Measurements from ENCODE around the gene BRD4. TPM values are rescaled to one million over a fixed set of nuclear protein-coding genes. Genes with fewer than 3 reads are reported as not detected.

Gene BRD4
- total and polyA plus RNA-seq, 2 donors (not counting 3 experiments of a cell fraction or from before 2014, with no cell fraction given): 14.9 to 125 TPM

DNA sequence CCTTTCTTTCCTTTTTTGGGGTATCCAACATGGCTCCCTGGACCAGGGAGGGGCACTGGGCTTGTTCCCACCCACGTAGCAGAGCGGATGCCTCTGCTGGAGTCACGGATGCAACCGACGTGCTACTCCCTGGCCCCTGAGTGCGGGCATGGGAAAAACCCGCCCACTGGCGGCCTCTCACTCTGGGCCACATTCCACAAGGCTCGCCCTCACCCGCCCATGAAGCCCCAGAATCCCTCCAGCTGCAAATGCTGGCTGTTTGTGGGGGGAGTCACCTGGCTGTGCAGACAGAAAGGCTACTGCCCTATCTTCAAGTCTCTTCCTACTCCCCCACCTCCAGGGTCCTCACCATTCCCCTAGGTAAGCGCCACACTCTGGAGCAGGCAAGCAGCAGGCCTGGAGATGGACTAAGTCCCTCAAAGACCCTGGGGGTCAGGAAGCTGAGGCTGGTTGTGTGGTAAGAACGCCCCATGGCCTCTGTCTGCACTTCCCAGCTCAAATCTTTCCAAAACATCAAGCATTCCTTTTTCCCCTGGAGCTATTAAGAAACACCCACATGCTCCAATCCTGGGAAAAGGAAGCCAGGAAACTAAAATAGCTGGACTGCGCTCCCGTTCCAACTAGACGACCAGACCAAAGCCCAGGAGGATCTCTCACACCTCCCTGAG, 82.2 kb downstream of the BRD4 start:
- H3K9me3 ChIP-seq (replicated peaks; ENCODE audit: control insufficient read depth, insufficient read depth, low read length): no peaks in the 10 kb centered on the region
- dilution Hi-C loops (cut with MboI; ENCODE audit: extremely low pct_ligation_motif_present, low sequenced_read_pairs): no loop called here
- TF ChIP-seq POLR2AphosphoS5 (IDR thresholded peaks at IDR 0.05; ENCODE audit: insufficient read depth, low read depth, low read length): no peak
- TF ChIP-seq, protein P1, sequence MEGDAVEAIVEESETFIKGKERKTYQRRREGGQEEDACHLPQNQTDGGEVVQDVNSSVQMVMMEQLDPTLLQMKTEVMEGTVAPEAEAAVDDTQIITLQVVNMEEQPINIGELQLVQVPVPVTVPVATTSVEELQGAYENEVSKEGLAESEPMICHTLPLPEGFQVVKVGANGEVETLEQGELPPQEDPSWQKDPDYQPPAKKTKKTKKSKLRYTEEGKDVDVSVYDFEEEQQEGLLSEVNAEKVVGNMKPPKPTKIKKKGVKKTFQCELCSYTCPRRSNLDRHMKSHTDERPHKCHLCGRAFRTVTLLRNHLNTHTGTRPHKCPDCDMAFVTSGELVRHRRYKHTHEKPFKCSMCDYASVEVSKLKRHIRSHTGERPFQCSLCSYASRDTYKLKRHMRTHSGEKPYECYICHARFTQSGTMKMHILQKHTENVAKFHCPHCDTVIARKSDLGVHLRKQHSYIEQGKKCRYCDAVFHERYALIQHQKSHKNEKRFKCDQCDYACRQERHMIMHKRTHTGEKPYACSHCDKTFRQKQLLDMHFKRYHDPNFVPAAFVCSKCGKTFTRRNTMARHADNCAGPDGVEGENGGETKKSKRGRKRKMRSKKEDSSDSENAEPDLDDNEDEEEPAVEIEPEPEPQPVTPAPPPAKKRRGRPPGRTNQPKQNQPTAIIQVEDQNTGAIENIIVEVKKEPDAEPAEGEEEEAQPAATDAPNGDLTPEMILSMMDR (IDR thresholded peaks at IDR 0.05; ENCODE audit: extremely low read depth in 1 of 2, insufficient read depth in 1 of 2, low read depth in 1 of 2, low read length in 2 of 2): peak in 1 of 2 donors; percentile 4
- peak overlapping the region; percentile 84 for H3K27ac ChIP-seq (ENCODE audit: insufficient read depth, low read depth, low read length)
- DNase-seq (ENCODE audit: low read depth, low spot score): peak; percentile 75
- no peak overlapping the region for H2AFZ ChIP-seq (ENCODE audit: low read depth, low read length)
- H3K9ac ChIP-seq (replicated peaks; ENCODE audit: extremely low read depth, insufficient read depth, low read length): peak overlapping the region; percentile 25
- H3K4me1 ChIP-seq (ENCODE audit: control insufficient read depth, extremely low read depth, insufficient read depth, low read length): peaks cover 42% of the 10 kb centered on the region
- H3K9me1 ChIP-seq (replicated peaks; ENCODE audit: control insufficient read depth, extremely low read depth, insufficient read depth, low read length): no peaks in the 10 kb centered on the region
- no TSS peak for BruUV-seq (replicated peaks)
- peaks cover 27% of the 10 kb centered on the region for H3K79me2 ChIP-seq (ENCODE audit: control insufficient read depth, insufficient read depth, low read length)
- H3K27me3 ChIP-seq (ENCODE audit: control insufficient read depth in 2 of 2, insufficient read depth in 2 of 2, low read length in 2 of 2): no peaks in the 10 kb centered on the region
- H4K20me1 ChIP-seq (replicated peaks; ENCODE audit: control insufficient read depth, extremely low read depth, insufficient read depth, low read length): no peaks in the 10 kb centered on the region
- H3K4me3 ChIP-seq (replicated peaks in 1 of 3; ENCODE audit: insufficient read depth in 1 of 3, low read depth in 1 of 3, low read length in 3 of 3): no peak overlapping the region
- H3K4me2 ChIP-seq (ENCODE audit: insufficient read depth, low read length): peak overlapping the region; percentile 12
- ChIA-PET CTCF (interaction anchor here (0.6 to 3.6 kb wide), 17 partner anchors 8 to 158 kb away, joined by 3 to 16 read pairs (median 5); partner anchors contain the start of genes AKAP8 and EPHX3), POLR2A (interaction anchor here (0.6 kb wide), 1 partner anchor 12 kb away, joined by 3 read pairs; no protein-coding TSS in a partner anchor)
- intact Hi-C loops (cut with micrococcal nuclease): loop anchor here (2.0 to 10.0 kb wide), 4 partner anchors 27 to 827 kb away; partner anchors contain the start of genes AKAP8L, SYDE1 and TPM4
- peaks cover 23 to 47% of the 10 kb centered on the region in 2 experiments for H3K36me3 ChIP-seq (ENCODE audit: control insufficient read depth in 2 of 2, extremely low read depth in 1 of 2, insufficient read depth in 2 of 2, low read length in 2 of 2)
- peak; percentile 56 for FAIRE-seq

DNA sequence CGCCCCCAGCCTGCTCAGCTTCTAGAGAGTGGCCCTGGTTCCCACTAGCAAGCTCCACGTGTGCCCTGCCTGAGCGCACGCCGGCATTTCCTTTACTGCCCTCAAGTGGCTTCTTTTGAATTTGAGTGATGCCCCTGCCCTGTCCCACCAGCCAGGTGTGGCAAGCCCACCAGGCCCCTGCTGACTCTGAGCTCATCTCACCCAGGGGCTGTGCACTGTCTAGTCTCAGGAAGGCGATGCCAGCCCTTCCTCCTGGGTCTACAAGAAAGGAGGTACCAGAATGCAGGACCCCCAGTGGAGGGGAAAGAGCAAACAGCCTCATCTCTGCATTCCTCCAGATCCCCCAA, 82.8 kb downstream of the BRD4 start:
- intact Hi-C loops (cut with micrococcal nuclease): no loop called here
- H3K36me3 ChIP-seq (ENCODE audit: control insufficient read depth in 2 of 2, extremely low read depth in 1 of 2, insufficient read depth in 2 of 2, low read length in 2 of 2): peaks cover 20 to 45% of the 10 kb centered on the region in 2 experiments
- peaks cover 42% of the 10 kb centered on the region for H3K4me1 ChIP-seq (ENCODE audit: control insufficient read depth, extremely low read depth, insufficient read depth, low read length)
- CTCF ChIA-PET: interaction anchor here (0.8 to 3.6 kb wide), 7 partner anchors 9 to 306 kb away, joined by 3 to 16 read pairs (median 5); partner anchors contain the start of gene EPHX3
- peak overlapping the region; percentile 25 for H3K9ac ChIP-seq (replicated peaks; ENCODE audit: extremely low read depth, insufficient read depth, low read length)
- no peak overlapping the region for H2AFZ ChIP-seq (ENCODE audit: low read depth, low read length)
- no peak overlapping the region for H3K4me2 ChIP-seq (ENCODE audit: insufficient read depth, low read length)
- peak overlapping the region; percentile 84 for H3K27ac ChIP-seq (ENCODE audit: insufficient read depth, low read depth, low read length)
- POLR2A ChIA-PET: no interaction called here
- no TSS peak for BruUV-seq (replicated peaks)
- dilution Hi-C loops (cut with MboI; ENCODE audit: extremely low pct_ligation_motif_present, low sequenced_read_pairs): no loop called here
- TF ChIP-seq POLR2A (IDR thresholded peaks at IDR 0.05; ENCODE audit: low read depth, low read length): no peak
- no peak for TF ChIP-seq POLR2AphosphoS5 (IDR thresholded peaks at IDR 0.05; ENCODE audit: insufficient read depth, low read depth, low read length)
- no peak for TF ChIP-seq FOS (IDR thresholded peaks at IDR 0.05; ENCODE audit: borderline replicate concordance, insufficient read depth, low read length)
- no peak for TF ChIP-seq EZH2 (IDR thresholded peaks at IDR 0.05; ENCODE audit: borderline replicate concordance, low read depth, low read length, severe bottlenecking)
- TF ChIP-seq GATA2 (IDR thresholded peaks at IDR 0.05; ENCODE audit: insufficient read depth, insufficient read length, low read depth, low read length): no peak
- TF ChIP-seq, protein P2, sequence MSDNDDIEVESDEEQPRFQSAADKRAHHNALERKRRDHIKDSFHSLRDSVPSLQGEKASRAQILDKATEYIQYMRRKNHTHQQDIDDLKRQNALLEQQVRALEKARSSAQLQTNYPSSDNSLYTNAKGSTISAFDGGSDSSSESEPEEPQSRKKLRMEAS (IDR thresholded peaks at IDR 0.05; ENCODE audit: insufficient read depth, insufficient read length): no peak
- no peak for TF ChIP-seq JUN (IDR thresholded peaks at IDR 0.05; ENCODE audit: borderline replicate concordance, insufficient read depth, insufficient read length, low read depth)
- TF ChIP-seq, protein P1 (IDR thresholded peaks at IDR 0.05; ENCODE audit: extremely low read depth in 1 of 2, insufficient read depth in 1 of 2, low read depth in 1 of 2, low read length in 2 of 2): no peak
- TF ChIP-seq MYC (IDR thresholded peaks at IDR 0.05; ENCODE audit: low read depth, low read length): no peak
- no peaks in the 10 kb centered on the region for H4K20me1 ChIP-seq (replicated peaks; ENCODE audit: control insufficient read depth, extremely low read depth, insufficient read depth, low read length)
- H3K27me3 ChIP-seq (ENCODE audit: control insufficient read depth in 2 of 2, insufficient read depth in 2 of 2, low read length in 2 of 2): no peaks in the 10 kb centered on the region
- no peak for DNase-seq (ENCODE audit: low read depth, low spot score)
- H3K4me3 ChIP-seq (replicated peaks in 1 of 3; ENCODE audit: insufficient read depth in 1 of 3, low read depth in 1 of 3, low read length in 3 of 3): no peak overlapping the region
- peaks cover 27% of the 10 kb centered on the region for H3K79me2 ChIP-seq (ENCODE audit: control insufficient read depth, insufficient read depth, low read length)
- H3K9me3 ChIP-seq (replicated peaks; ENCODE audit: control insufficient read depth, insufficient read depth, low read length): no peaks in the 10 kb centered on the region
- no peaks in the 10 kb centered on the region for H3K9me1 ChIP-seq (replicated peaks; ENCODE audit: control insufficient read depth, extremely low read depth, insufficient read depth, low read length)
- no peak for FAIRE-seq
